Stomach (tissue), 4 donors: ENCODE measurements around the gene ODAD2.

ENCODE experiments used
- POLR2AphosphoS5 ChIP-seq, 3 donors: sonication (generic); formaldehyde crosslinking; IDR thresholded peaks; one replicate each; pipeline ENCODE4 v1.6.1; 2016; ENCODE audit warnings: antibody characterized with exemption in 3 of 3
- TF ChIP-seq, protein P1 (sequence below), 7 experiments: fragments of 450-650 bp in 4 of 7; fragments of 200-600 bp in 3 of 7; sonication (generic) in 3 of 7; IDR thresholded peaks; one replicate each; pipeline ENCODE4 v1.5.1; 2016 to 2019; ENCODE audit warnings: antibody characterized with exemption in 7 of 7, control low read depth in 2 of 7, mild to moderate bottlenecking in 1 of 7

DNA sequence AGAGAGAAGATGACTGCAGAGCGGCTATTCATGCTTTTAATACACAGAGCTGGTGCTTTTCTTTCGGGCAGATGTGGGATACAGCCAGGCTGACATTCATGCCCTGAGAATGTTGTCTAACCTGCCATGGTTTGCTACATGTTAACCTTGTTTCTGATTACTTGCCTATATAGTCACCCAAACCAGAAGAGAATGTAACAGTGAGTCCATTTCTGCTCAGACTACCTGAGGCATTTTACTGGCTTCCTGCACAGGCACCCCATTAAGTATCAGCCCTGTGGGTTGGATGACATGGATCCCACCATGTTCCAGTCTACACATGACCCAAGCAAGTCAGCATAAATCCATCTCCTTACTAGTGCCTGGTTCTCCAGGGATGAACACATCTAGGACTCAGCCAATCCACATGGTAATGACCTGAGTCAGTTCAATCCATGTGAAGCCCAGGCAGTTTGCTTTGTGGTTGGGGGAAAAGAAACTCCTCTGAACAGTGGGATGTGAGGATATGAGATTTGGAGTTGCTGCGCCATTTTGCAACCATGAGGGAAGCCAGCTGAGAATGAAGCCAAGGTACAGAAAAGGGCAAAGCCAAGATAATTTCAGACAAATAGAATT, 197.6 kb downstream of the ODAD2 start:
- TF ChIP-seq, protein P1, sequence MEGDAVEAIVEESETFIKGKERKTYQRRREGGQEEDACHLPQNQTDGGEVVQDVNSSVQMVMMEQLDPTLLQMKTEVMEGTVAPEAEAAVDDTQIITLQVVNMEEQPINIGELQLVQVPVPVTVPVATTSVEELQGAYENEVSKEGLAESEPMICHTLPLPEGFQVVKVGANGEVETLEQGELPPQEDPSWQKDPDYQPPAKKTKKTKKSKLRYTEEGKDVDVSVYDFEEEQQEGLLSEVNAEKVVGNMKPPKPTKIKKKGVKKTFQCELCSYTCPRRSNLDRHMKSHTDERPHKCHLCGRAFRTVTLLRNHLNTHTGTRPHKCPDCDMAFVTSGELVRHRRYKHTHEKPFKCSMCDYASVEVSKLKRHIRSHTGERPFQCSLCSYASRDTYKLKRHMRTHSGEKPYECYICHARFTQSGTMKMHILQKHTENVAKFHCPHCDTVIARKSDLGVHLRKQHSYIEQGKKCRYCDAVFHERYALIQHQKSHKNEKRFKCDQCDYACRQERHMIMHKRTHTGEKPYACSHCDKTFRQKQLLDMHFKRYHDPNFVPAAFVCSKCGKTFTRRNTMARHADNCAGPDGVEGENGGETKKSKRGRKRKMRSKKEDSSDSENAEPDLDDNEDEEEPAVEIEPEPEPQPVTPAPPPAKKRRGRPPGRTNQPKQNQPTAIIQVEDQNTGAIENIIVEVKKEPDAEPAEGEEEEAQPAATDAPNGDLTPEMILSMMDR (IDR thresholded peaks at IDR 0.05): no peak
- no peak for TF ChIP-seq POLR2AphosphoS5 (IDR thresholded peaks at IDR 0.05)
